ENCODE data around the gene NLRP6. TPM values are rescaled to one million over a fixed set of nuclear protein-coding genes. Genes with fewer than 3 reads are reported as not detected.

The NLRP6 gene
- total and polyA plus RNA-seq, 2 of the 4 experiments (the other 2 are of a cell fraction): not detected

GRCh38 chr11:331358-332060 lies 53.3 kb downstream of the NLRP6 start:
- H3K4me1 ChIP-seq (ENCODE audit: control insufficient read depth, insufficient read depth, low read length): peaks cover 12% of the 10 kb centered on the region
- no peak overlapping the region for H3K56ac ChIP-seq (ENCODE audit: extremely low read depth, insufficient read depth, low read length)
- no peak overlapping the region for H3K14ac ChIP-seq (replicated peaks; ENCODE audit: low read depth, low read length)
- no peak overlapping the region for H2AK9ac ChIP-seq (replicated peaks; ENCODE audit: low read depth, low read length, poor library complexity)
- no peak overlapping the region for H3K4ac ChIP-seq (ENCODE audit: low read depth, low read length)
- H3K23ac ChIP-seq (ENCODE audit: low read depth, low read length): no peak overlapping the region
- intact Hi-C loops (cut with micrococcal nuclease): no loop called here
- H2AFZ ChIP-seq (replicated peaks; ENCODE audit: low read length, poor library complexity): no peak overlapping the region
- no peak overlapping the region for H3K9ac ChIP-seq (ENCODE audit: low read depth, low read length)
- 84% methylated on average over 16 of the region's 19 CpGs; no CpG with 5 or more reads in 1 of the 2 experiments for WGBS, 2 experiments (ENCODE audit: extremely low coverage in 2 of 2, insufficient read length in 1 of 2)
- H2BK15ac ChIP-seq (ENCODE audit: low read depth, low read length): no peak overlapping the region
- H3K18ac ChIP-seq (ENCODE audit: low read depth, low read length): no peak overlapping the region
- H2BK5ac ChIP-seq (ENCODE audit: low read depth, low read length, poor library complexity, severe bottlenecking): no peak overlapping the region
- H4K5ac ChIP-seq (ENCODE audit: low read depth, low read length): no peak overlapping the region
- H3K4me3 ChIP-seq (ENCODE audit: insufficient read depth, low read depth, low read length): no peak overlapping the region
- H3K27me3 ChIP-seq (ENCODE audit: control insufficient read depth, insufficient read depth, low read length): no peaks in the 10 kb centered on the region
- no peak for DNase-seq
- TF ChIP-seq NFE2L2 (IDR thresholded peaks at IDR 0.05; ENCODE audit: low read depth, low read length) (no peak), MAFK (IDR thresholded peaks at IDR 0.05; ENCODE audit: low read depth, low read length) (no peak)
- no peak for ATAC-seq (ENCODE audit: low read depth)
- no peaks in the 10 kb centered on the region for H3K9me1 ChIP-seq (ENCODE audit: insufficient read depth, low read length)
- no peaks in the 10 kb centered on the region for H3K79me1 ChIP-seq (ENCODE audit: low read depth in 1 of 2, low read length in 2 of 2)
- no TSS peak for BruUV-seq (replicated peaks)
- no peaks in the 10 kb centered on the region for H3K36me3 ChIP-seq (ENCODE audit: control insufficient read depth, insufficient read depth, low read length)
- in situ Hi-C loops (cut with MboI; ENCODE audit: low sequenced_read_pairs): no loop called here
- H4K20me1 ChIP-seq (ENCODE audit: insufficient read depth, low read length): no peaks in the 10 kb centered on the region
- CTCF ChIA-PET: no interaction called here
- no peak overlapping the region for H4K8ac ChIP-seq (ENCODE audit: low read depth in 2 of 2, low read length in 2 of 2)
- POLR2A ChIA-PET (ENCODE audit: unreplicated experiment): no interaction called here
- H3K4me2 ChIP-seq (ENCODE audit: low read depth, low read length): no peak overlapping the region
- dilution Hi-C loops (cut with HindIII; ENCODE audit: low sequenced_read_pairs, unreplicated experiment): no loop called here
- no peak overlapping the region for H2BK20ac ChIP-seq (ENCODE audit: low read depth, low read length)
- H3K27ac ChIP-seq (ENCODE audit: insufficient read depth, low read length): no peak overlapping the region
- H4K91ac ChIP-seq (ENCODE audit: insufficient read depth, low read depth, low read length): no peak overlapping the region
- H2BK120ac ChIP-seq (ENCODE audit: low read depth, low read length): no peak overlapping the region
- H2AK5ac ChIP-seq (ENCODE audit: low read depth, low read length): no peak overlapping the region
- no peaks in the 10 kb centered on the region for H3K9me3 ChIP-seq (ENCODE audit: control insufficient read depth, insufficient read depth, low read length)
